Measurements from ENCODE around the gene GNB1L.

Gene GNB1L, protein sequence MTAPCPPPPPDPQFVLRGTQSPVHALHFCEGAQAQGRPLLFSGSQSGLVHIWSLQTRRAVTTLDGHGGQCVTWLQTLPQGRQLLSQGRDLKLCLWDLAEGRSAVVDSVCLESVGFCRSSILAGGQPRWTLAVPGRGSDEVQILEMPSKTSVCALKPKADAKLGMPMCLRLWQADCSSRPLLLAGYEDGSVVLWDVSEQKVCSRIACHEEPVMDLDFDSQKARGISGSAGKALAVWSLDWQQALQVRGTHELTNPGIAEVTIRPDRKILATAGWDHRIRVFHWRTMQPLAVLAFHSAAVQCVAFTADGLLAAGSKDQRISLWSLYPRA

DNA sequence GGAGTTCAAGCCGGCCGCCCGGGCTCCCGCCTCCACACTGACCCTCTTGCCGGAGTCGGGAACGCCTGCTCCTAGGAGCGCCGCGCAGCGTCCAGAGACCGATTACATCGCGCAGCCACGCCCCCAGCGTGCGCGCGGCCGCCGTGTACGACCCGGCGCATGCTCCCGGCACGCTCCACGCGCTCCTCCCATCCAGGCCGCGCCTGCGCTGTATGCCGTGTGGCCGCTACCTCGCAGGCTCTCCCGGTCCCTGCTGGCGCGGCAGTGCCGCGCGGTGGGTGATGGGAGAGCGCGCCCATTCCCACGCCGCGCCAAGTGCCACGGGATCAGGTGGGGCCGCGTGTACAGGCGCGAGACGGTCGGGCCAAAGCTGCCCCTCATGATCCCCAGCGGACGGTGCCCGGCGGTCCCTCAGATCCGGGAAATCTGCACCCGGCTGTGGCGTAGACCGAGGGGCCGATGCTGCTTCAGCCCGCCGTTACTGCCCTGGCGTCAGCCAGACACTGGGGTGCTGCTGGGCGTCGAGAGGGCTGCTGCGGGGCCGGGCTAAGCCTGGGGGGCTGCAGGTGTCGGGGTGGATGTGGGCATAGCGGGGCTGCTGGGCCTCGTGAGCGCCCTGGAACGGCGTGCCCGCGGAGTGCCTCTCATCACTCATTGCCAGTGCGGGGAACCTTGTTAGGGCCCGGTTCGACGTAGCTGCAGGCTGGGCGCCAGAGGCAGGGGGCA, at the start of gene GNB1L, which contains the start of gene RTL10:
Gene GNB1L, minus strand, starts transcription at position 97 of the 726 bp plus-strand sequence. CDS start 33,519 bp downstream, outside the sequence.
Gene RTL10, minus strand, starts transcription at position 97 of the 726 bp plus-strand sequence. CDS start 2,613 bp downstream, outside the sequence.
- no peak for FAIRE-seq

DNA sequence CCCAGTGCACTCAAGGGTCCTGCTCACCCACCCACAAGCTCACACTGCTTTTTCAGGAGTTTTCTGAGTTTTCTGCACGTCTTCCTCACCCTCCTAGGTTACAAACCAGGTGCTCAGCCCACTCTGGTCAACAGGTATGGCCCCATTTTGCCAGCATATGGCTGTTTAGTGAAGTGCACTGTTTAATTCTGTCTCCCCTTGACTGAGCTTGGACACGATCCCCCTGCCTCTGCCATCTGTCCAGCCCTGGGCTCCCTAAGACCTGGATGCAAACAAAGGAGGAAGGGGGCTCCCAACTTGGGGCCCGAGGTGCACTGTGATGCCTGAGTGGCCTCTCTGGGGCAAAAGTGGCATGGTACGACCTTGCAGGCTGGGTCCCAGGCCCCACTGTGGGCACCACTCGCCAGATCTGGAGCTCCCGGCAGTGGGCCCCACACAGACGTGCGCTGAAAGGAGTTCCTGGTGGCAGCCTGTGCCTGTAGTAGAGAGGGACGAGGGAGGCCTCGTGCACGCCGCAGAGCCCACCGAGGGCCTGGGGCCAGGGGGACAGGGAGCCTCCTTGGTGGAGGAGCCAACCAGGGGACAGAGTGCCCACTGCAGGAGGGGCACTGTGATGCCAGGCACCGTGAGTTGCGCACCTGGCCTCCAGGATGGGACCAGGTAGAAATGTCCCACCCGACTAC, 49.6 kb upstream of the GNB1L start:
- FAIRE-seq = no peak

DNA sequence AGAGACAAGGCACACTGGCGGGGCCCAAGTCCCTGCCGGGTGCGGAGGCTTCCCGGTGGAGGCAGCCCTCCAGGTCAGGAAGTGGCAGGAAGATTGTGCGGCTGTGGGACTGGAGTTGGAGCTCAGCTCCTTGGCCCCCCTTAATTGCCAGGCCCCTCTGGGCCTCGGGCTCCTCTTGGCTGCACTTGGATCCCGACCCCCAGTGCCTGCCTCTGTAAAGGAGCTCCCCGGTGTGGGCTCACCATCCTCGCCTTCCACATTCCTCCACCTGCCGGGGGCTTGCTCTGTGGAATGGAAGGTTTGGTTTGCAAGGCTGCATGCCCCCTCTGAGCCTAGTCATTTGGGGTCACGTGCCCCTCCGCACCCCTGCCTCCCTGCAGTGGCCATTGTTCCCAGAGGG, 48.8 kb upstream of the GNB1L start:
- FAIRE-seq = no peak

DNA sequence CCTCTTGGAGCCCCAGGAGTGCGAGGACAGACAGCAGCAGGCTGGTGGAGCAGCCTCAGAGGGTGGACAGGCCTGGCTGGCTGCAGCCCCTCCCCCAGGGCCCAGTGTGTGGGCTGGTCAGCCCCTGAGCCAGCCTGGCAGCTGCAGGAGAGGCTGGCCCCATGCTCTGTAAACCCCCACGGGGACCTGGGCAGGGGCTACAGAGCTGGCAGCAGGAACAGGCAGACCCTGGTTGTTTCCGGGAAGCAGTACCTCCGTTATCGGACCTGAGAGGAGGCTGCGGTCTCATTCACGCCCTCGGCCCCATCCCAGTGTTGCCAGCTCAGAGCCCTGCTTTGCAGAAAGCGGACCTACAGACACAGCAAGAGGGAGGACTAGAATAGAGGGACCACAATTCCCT, 48.4 kb upstream of the GNB1L start:
- FAIRE-seq = no peak

DNA sequence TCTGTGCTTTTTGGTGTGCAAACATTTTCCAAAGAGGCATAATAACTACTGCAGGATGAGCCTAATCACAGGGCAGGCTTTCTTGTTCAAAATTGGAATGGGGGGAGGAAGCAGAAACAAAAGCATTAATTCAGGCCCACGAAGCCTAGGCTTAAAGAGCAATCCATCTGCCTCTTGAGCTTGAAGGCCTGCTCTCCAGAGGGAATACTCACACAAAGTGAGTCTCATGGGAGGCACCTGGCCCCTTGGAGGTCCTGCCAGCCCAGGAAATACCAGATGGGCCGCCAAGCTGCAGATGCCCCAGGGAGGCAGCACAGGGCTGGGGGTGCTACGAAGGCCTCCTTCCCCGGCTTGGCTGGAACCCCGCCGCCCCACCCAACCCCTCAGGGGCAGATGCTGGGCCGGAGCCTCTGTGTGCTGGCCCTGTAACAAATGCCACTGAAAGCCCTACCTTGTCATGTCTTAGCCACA, 47.6 kb upstream of the GNB1L start:
- FAIRE-seq = no peak

DNA sequence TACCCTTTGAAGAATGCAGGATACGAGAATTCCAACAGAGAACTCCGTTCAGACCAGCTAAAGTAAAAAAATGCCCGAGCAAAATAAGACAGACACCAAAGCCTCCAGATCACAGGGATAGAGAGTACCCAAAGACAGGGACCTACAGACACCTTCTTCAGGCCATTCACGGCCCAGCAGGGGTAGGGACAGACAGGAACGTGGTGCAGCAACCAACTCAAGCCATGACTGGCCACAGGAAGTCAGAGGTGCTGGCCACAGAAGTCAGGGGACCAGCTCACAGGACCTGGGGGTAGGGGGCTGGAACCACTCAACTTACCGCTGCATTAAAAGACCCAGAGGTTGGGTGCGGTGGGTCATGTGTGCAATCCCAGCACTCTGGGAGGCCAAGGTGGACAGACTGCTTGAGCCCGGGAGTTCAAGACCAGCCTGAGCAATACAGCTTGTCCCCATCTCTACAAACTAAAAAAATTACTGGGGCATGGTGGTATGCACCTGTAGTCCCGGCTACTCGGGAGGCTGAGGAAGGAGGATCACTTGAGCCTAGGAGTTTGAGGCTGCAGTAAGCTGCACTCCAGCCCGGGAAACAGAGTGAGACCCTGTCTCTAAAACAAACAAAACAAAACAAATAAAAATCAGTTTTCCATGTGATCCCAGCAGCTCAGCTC, 47.0 kb upstream of the GNB1L start:
- no peak for FAIRE-seq

DNA sequence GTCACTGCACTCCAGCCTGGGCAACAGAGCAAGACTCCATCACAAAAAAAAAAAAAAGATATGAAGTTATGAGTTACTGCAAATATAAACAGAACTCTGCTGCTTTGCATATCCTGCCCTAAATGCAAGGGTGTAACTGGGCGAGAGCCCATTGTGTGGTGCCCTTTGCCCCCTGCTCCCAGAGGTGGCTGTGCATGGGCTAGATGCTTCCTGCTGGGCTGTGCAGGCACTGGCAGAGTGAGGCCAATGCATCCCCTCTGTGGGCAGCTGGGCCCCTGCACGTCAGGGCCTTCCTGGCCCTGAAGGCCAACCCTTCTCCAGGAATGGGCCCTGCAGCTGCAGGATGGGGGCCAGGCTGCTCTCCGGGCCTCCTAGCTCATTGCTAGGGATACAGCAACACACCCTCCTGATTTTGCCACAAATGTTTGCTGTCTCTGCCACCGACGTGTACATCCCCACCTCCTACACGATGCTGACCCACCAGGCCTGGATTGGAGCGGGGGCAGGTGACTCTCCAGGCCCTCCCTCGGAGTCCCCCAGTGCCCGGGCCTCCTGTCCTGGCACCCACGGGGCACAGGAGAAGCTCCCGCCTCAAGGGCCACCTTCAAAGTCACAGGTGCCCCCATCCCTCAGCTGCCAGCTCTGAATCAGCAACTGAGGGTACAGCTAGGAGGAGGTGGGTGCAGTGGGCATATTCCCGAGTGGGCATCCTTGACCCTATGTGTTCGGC, 46.2 kb upstream of the GNB1L start:
- FAIRE-seq = no peak

DNA sequence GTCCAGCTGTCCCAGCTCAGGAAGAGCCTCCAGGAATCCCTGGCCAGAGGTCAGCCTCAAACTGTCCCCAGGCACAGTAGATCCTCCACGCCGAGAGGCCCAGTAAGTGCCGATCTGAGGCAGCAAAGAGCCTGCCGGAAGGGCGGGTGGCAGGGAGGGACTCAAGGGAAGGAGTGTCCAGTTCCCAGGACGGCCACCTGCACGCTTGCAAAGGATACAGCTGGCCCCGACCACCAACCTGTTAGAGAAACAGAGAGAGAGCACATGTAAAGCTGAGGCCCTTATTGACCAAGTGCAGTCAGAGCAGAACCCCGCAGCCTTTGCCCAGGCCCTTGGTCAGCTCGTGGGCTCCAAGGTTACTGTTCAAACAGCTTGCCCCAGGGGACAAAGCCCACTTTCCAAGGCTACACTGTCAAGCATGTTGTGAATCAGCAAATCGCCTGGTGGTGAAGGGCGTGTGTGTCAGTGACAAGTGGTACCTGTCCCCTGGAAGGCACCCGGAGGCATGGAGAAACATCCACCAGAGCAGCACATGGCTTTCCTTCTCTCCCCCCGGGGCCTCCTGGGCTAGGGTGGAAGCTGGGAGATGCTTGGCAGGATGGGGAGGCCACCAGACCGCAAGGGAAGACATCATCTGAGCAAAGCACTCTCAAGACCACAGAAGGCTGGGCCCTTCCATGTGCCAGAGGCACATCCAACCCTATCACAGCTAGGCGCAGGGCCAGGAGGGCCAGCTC, 44.3 kb upstream of the GNB1L start:
- FAIRE-seq = no peak

DNA sequence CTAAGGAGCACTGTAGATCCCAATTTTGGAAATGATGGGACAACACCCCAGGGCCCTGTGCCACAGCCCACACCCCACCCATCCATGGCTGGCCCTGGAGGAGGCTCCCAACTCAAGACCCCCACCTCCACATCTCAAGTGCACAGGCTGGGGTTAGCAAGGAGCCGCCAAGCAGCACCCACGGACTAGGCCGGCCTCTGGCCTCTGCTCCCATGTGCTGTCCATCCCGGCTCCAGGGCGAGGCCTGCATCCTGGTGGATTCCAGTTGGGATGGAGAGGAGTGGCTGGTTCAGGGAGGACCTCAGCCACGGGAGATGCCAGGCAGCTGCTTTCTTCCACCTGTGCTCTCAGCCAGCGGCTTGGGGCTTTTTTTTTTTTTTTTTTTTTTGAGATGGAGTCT, 43.5 kb upstream of the GNB1L start:
- FAIRE-seq = no peak

DNA sequence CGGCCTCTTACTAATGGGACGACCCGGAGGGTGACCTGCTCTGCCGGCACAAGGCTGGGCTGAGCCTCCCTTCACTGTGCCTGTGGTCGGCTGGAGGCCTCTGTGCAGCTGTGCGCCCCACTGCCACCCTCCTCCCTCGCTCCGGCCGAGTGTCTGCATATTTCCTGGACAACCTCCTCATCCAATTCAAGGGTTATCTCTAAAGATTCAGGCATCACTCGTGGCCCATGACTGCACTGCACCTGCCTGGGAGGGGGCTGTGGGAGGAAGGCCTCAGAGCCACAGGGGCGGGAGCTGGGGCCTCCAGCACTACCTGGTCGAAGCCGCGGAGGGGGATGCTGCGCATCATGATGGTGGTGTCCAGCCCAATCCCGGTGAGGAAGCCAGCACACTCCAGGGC, 43.1 kb upstream of the GNB1L start:
- no peak for FAIRE-seq

DNA sequence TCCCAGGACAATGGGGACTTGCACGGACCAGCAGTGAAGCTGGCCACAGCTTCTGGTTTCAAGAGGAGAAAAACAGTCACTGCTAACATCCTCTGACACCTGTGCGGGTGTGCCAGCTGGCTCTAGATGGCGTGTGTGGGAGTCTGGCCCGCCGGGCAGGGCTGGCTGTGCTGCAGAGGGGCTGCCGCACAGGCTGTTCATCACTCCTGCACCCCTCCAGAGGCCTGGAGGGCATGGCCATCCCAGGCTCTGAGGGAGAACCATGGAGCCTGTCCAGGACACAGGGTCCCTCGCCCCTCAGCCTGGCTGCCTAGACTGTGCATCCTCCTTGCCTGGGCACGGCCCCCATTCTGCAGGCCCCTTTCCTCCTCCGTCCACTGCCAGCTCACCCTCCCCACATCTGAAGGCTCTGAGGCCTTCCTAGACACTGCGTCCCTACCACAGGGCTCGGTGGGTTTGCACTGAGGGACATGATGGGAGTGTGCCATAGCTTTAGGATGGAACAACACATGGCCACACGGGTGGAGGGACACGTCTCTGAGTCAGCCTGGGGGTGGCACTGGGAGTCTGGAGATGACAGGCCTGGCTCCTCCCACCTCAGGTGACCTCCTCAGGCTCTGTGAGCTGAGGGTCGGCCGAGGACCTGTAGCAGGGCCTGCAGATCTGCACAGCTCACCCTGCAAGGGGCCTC, 42.1 kb upstream of the GNB1L start:
- FAIRE-seq = no peak

DNA sequence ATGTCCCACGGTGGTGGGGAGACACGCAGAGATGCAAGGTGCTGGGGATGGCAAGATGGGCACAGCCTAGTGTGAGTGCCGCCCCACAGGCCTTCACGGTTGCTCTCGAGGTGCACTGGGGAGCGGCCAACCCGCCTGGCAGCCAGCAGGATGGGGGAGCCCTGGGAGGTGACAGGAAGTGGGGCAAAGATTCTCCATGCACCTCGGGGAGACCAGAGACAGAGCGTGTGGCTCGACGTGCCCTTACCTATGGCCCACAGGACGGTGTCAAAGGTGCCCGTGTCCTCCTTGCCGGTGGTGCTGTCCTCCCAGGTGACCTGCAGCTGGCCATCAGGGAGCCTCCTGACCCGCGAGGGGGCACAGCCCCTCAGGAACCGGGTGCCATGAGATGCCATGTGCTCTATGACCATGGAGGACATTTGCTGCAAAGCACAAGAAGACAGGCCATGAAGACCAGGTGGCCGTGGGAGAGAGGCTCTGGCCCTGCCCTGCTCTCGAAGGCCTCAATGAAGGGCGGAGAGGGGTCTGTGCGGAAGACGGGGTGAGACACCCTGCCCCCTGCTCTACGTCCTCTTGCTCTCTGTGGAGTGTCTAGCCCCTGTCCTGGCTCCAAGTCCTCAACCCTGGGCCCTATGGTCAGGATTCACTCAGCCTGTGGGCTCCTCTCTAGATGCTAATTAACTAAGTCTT, 40.6 kb upstream of the GNB1L start:
- FAIRE-seq = no peak

DNA sequence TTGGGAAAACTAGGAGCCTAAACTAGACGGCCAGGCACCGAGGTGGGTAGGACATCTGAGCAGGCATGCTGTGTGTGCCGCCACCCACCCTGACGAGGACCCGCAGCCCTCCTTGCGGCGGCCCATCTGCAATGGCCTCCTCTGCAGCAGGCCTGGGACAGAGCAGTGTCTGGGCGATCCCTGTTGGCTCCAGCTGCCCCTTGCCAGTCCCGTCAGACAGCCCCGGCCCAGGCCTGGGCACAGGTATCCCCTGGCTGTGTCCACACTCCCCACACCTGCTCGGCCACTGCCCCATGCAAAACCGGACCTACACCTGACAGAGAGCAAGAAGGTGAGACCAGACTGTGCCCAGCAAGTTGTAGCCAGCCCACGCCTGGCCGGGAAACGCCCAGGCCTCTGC, 38.7 kb upstream of the GNB1L start:
- no peak for FAIRE-seq

DNA sequence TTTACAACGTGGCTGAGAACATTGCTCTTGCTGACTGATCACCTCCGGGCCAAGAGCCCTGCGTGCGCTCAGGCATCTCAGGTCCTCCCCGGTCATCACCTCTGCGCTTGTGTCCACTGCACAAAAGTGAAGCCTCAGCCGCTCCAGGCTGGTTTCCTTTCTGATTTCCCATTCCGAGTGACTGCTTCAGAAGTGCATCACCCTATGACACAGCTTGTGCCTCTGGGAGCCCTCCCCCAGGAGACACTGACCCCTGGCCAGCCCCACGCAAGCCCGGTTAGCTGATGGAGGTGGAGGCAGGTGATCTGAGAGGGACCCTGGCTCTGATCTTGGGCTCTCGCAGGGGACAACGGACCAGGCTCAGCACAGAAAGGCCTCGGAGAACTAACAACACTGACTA, 38.3 kb upstream of the GNB1L start:
- no peak for FAIRE-seq

DNA sequence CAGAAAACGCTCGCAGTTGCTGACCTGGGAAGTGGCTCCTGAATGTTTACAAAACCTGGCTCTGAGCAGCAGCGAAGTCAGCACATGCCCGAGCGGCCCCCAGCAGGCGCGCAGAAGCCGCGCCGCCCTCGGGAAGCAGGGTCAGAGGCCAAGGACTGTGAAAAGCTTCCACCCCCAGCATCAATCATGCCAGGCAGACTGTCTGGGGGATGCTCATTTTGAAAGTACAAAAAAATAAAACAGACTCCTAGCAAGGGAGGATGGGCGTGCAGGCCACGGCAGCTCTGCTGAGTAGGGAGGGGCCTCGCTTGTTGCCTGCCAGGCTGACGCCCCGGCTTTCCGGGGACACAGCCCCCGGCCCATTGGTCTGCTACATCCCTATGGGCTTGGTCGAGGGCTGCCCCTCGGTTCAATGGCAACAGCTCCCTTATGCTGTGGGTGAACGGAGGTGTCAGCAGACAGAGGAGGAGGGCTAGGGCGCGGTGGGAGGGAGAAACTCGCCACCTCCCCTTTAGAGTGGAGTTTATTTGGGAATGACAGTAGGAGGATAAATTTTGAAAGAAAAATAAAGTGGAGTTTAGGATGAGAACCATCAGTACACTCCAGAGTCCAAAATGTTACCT, 37.7 kb upstream of the GNB1L start:
- FAIRE-seq = no peak

DNA sequence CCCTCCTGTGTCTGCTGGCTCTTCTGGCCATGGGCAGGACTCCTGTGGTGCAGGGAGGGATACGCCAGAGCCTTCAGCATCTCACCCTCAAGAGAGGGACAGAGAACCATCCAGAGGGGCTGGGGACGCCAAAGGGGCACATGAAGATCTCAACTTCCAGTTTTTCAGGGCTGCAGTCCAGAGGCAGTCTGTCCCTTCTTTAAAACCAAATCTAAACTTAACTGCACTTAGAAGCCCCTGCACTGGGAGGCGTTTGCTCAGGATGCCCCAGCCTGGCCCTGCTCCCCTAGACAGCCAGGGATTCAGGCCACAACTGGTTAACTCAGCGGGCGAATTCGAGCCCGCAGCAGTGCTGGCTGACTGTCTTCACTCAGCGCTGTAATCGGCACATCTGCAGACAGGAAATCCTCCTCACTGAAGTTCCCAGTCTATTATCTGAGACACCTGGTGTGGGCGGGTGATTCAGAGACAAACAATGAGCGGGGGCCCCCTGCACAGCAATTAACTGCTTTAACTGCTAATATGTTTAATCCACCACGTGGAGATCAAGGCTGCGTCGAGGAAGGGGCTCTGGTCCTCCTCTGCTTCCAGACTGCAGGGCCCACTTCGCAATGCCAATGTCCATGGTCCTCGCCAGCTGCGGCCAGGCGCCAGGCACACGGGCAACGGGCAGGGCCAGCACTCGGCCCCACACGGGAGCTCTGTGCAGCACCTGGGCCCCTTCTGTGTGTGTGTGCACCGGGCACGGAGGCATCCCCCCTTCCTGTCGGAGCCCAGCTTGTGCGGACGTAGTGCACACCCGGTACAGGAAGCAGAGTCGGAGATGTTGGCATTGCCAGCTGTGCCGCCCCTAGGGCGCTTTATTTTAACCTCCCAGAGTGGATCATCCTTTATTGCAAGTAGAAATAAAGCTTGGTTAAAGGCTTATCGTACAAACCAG, 36.9 kb upstream of the GNB1L start:
- no peak for FAIRE-seq

DNA sequence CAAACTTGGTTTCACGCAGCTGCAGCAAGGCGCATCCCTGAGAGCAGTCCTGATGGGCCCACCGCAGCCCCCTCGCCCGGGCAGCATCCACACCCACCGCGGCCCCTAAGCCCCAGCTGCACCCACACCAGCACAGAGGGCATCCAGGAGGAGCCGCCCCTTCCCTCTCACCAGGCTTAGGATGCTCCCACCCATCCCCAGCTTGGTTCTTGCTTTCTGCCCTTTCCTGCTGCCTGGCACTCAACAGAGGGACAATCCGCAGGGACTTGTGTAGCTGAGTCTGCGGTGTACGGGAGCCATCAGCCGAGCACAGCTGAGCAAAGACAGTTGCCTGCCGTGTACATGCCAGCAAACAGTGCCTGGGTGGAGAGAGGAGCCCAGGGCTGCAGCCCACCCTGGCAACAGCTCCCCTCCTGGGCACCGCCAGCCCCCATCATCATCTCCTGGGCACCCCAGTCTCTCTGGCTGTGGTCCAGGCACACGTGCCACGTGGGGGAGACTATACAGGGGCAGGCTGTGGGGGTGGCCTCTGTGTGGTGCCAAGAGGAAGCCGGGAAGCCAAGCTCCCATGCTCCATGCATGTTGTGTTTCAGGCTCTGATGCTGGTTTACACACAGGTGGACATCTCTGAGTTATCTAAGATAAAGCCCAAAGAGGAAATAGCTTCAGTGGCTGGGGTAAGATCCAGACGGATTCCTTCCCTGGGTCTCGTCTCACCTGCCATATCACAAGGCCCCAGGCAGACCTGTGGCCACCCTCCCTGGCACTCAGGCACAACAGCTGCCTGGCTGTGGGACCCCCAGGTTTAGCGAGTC, 36.0 kb upstream of the GNB1L start:
- no peak for FAIRE-seq

DNA sequence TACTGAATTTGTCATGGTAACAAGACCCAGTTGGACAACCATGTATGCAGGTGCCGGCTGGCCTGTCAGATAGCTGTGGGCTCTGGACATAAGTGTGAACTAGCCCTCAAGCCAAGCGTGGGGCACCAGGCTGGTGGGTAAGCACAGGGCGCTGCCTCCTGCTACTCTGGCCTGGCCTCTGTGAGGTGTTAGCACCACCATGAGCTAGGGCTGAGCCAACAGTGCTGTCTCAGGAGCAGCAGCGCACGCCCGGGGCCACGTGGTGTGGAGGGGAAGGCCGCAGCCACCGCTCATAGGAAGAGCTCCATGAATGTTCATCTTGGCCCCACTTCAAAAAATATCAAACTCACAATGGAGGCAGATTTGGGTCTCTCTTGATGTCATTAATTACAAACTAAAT, 35.3 kb upstream of the GNB1L start:
- FAIRE-seq = no peak
